Loucy (cell line): ENCODE data around the gene SNX8.

ENCODE experiments used
- CTCF ChIP-seq: fragments of 200-600 bp; sonication (generic); conservative IDR thresholded peaks from 2 replicates; pipeline ENCODE4 v1.5.1; 2014; ENCODE audit warnings: mild to moderate bottlenecking, antibody characterized with exemption, low read length
- EZH2phosphoT487 ChIP-seq: fragments of 200-600 bp; IDR thresholded peaks from 2 replicates; pipeline ENCODE4 v1.6.1; 2018; ENCODE audit warnings: antibody characterized with exemption, mild to moderate bottlenecking, moderate library complexity, borderline replicate concordance

- TF ChIP-seq CTCF (no peak), EZH2phosphoT487 (no peak)
These were observed 22.5 kb upstream of the SNX8 start for GRCh38 chr7:2336626-2337299.
